HG02840 (cell line): ENCODE results near the gene KICS2.
A peak's percentile ranks its signal among the peaks of the same experiment; 100 is the strongest.
"Not testable (repeated sequence)": the region's sequence is repeated elsewhere in the genome, so short reads cannot be mapped to it uniquely, and the experiment has no call there.

Experiments used
- ATAC-seq: cut with Tn5 transposase; IDR thresholded peaks from one replicate; pipeline ENCODE4 v1.9.1; 2021; ENCODE audit warnings: mild to moderate bottlenecking, moderate library complexity, moderate number of reproducible peaks; ENCODE audit not compliant: unreplicated experiment, low FRiP score

Gene KICS2

GRCh38 chr12:64217643-64218042 is 4.5 kb downstream of the KICS2 start:
- ATAC-seq: not testable (repeated sequence)

- no peak for ATAC-seq
These were observed 5.9 kb downstream of the KICS2 start for GRCh38 chr12:64216239-64216638.

- no peak for ATAC-seq
These were observed 9.9 kb downstream of the KICS2 start for GRCh38 chr12:64212119-64212746.

- ATAC-seq: no peak
These were observed 14.6 kb downstream of the KICS2 start for GRCh38 chr12:64207453-64207852.

- ATAC-seq: no peak
These were observed 16.6 kb downstream of the KICS2 start for GRCh38 chr12:64205542-64205941.

- ATAC-seq: no peak
These were observed 18.3 kb downstream of the KICS2 start for GRCh38 chr12:64203775-64204174.

GRCh38 chr12:64203036-64203435 is 19.1 kb downstream of the KICS2 start:
- no peak for ATAC-seq

GRCh38 chr12:64195841-64196240 is 26.3 kb downstream of the KICS2 start:
- ATAC-seq: not testable (repeated sequence)

- no peak for ATAC-seq
These were observed 27.6 kb downstream of the KICS2 start for GRCh38 chr12:64194333-64195149.

- no peak for ATAC-seq
These were observed 28.2 kb downstream of the KICS2 start for GRCh38 chr12:64193931-64194330.

- ATAC-seq: peak; percentile 95
These were observed 29.3 kb downstream of the KICS2 start for GRCh38 chr12:64192644-64193444.

- no peak for ATAC-seq
These were observed 32.0 kb downstream of the KICS2 start for GRCh38 chr12:64190140-64190539.

GRCh38 chr12:64189530-64189929 is 32.6 kb downstream of the KICS2 start:
- ATAC-seq: no peak

- no peak for ATAC-seq
These were observed 34.3 kb downstream of the KICS2 start for GRCh38 chr12:64187794-64188193.

GRCh38 chr12:64187370-64187769 is 34.7 kb downstream of the KICS2 start:
- ATAC-seq: no peak

GRCh38 chr12:64186789-64187188 is 35.3 kb downstream of the KICS2 start:
- ATAC-seq: peak; percentile 74

GRCh38 chr12:64184216-64184615 is 37.9 kb downstream of the KICS2 start:
- no peak for ATAC-seq

GRCh38 chr12:64181430-64182291 is 40.4 kb downstream of the KICS2 start:
- no peak for ATAC-seq

GRCh38 chr12:64180951-64181350 is 41.1 kb downstream of the KICS2 start:
- no peak for ATAC-seq

- ATAC-seq: no peak
These were observed 44.0 kb downstream of the KICS2 start for GRCh38 chr12:64178122-64178521.
